ENCODE data around the gene FAM168B.

DNA sequence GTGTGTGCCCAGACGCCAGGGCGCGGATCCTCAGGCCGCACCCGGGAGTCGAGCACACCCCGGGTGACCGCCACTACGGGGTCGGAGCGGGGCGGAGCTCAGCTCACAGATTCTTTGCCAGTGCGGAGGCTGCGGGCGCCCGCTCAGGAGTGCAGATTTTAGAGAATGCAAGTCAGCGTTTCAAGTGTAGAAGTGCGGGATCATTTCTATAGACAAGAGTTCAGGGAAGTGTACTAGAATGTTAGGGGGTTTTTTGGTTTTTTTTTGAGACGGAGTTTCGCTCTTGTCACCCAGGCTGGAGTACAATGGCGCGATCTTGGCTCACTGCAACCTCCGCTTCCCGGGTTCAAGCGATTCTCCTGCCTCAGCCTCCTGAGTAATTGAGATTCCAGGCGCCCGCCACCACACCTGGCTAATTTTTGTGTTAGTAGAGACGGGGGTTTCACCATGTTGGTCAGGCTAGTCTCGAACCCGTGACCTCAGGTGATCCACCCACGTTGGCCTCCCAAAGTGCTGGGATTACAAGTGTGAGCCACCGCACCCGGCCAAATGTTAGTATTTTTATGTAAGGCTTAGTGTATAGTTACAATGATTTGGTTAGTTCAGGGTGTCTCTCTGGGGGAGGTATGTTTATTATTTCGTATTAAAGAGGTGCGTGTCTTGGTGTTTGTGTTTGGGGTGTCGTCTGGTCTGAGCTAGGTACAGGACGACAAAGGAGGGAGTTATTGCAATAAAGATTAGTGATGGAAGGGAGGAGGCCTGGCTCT lies 619 bp upstream of the FAM168B start:
- TF ChIP-seq, protein P1, sequence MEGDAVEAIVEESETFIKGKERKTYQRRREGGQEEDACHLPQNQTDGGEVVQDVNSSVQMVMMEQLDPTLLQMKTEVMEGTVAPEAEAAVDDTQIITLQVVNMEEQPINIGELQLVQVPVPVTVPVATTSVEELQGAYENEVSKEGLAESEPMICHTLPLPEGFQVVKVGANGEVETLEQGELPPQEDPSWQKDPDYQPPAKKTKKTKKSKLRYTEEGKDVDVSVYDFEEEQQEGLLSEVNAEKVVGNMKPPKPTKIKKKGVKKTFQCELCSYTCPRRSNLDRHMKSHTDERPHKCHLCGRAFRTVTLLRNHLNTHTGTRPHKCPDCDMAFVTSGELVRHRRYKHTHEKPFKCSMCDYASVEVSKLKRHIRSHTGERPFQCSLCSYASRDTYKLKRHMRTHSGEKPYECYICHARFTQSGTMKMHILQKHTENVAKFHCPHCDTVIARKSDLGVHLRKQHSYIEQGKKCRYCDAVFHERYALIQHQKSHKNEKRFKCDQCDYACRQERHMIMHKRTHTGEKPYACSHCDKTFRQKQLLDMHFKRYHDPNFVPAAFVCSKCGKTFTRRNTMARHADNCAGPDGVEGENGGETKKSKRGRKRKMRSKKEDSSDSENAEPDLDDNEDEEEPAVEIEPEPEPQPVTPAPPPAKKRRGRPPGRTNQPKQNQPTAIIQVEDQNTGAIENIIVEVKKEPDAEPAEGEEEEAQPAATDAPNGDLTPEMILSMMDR (conservative IDR thresholded peaks at IDR 0.05), result no peak
- TF ChIP-seq EZH2 (IDR thresholded peaks at IDR 0.05; ENCODE audit: low read depth), result no peak
